BLaER1 treated with 17β-estradiol and CSF1 and Interleukin-3, amounts not matched to agents 10 nM and 100 nM (cell line): Measurements from ENCODE around the gene OTP.

ENCODE experiments used
- H3K27ac ChIP-seq, 11 experiments: shearing (Covaris generic); formaldehyde crosslinking; 2 replicates each; pipeline ENCODE4 v1.8.1; 2022
- H3K27me3 ChIP-seq, 11 experiments: shearing (Covaris generic); formaldehyde crosslinking; 2 replicates each; pipeline ENCODE4 v1.8.1; 2022
- H3K36me3 ChIP-seq, 11 experiments: shearing (Covaris generic); formaldehyde crosslinking; 2 replicates each; pipeline ENCODE4 v1.8.1; 2022
- H3K4me1 ChIP-seq, 10 experiments: shearing (Covaris generic); formaldehyde crosslinking; 2 replicates each; pipeline ENCODE4 v1.8.1; 2022
- H3K4me2 ChIP-seq, 11 experiments: shearing (Covaris generic); formaldehyde crosslinking; 2 replicates each; pipeline ENCODE4 v1.8.1; 2022
- H3K4me3 ChIP-seq, 10 experiments: shearing (Covaris generic); formaldehyde crosslinking; 2 replicates each; pipeline ENCODE4 v1.8.1; 2022
- H3K9ac ChIP-seq, 11 experiments: shearing (Covaris generic); formaldehyde crosslinking; 2 replicates each; pipeline ENCODE4 v1.8.1; 2022
- H3K9me3 ChIP-seq, 11 experiments: shearing (Covaris generic); formaldehyde crosslinking; replicated peaks in 1 of 11; 2 replicates each; pipeline ENCODE4 v1.8.1; 2022
- H4K20me1 ChIP-seq, 11 experiments: shearing (Covaris generic); formaldehyde crosslinking; 2 replicates each; pipeline ENCODE4 v1.8.1; 2022
- Cebpa-rat ChIP-seq, 11 experiments: shearing (Covaris generic); IDR thresholded peaks; 2 replicates each; pipeline ENCODE4 v1.8.1; 2022

Gene OTP

GRCh38 chr5:77635917-77636640, 2.4 kb downstream of the OTP start:
- H3K36me3 ChIP-seq = no peaks in the 10 kb centered on the region
- H4K20me1 ChIP-seq = peaks cover 0 to 47% (median 20%) of the 10 kb centered on the region in 11 experiments; a peak in 15 of 22 replicates
- H3K27me3 ChIP-seq = peaks cover 100% of the 10 kb centered on the region in 11 experiments

GRCh38 chr5:77635067-77635916, 3.2 kb downstream of the OTP start:
- H4K20me1 ChIP-seq = peaks cover 0 to 44% (median 13%) of the 10 kb centered on the region in 11 experiments; a peak in 15 of 22 replicates
- TF ChIP-seq Cebpa-rat (IDR thresholded peaks at IDR 0.05) = no peak
- H3K27me3 ChIP-seq = peaks cover 100% of the 10 kb centered on the region in 11 experiments
- peaks cover 55 to 72% (median 65%) of the 10 kb centered on the region in 11 experiments for H3K9me3 ChIP-seq
- H3K36me3 ChIP-seq = no peaks in the 10 kb centered on the region
- H3K4me1 ChIP-seq = peaks cover 7 to 12% (median 9%) of the 10 kb centered on the region in 10 experiments; a peak in 17 of 20 replicates
- H3K27ac ChIP-seq = no peak overlapping the region
- H3K4me3 ChIP-seq = no peak overlapping the region
- no peak overlapping the region for H3K9ac ChIP-seq
- no peak overlapping the region for H3K4me2 ChIP-seq

More at GRCh38 chr5:77635917-77636640, 2.4 kb downstream of the OTP start:
- Histone ChIP-seq H3K9me3 (peaks cover 55 to 72% (median 61%) of the 10 kb centered on the region in 11 experiments), H3K4me1 (peaks cover 0 to 10% (median 3%) of the 10 kb centered on the region in 10 experiments; a peak in 9 of 20 replicates), H3K4me2 (no peak overlapping the region), H3K27ac (no peak overlapping the region), H3K4me3 (peak overlapping the region in 7 of 10 experiments; percentile 20 to 48 (median 24); a peak in 6 of 20 replicates), H3K9ac (no peak overlapping the region)
- TF ChIP-seq Cebpa-rat (IDR thresholded peaks at IDR 0.05) = no peak

- no peak overlapping the region for H3K4me2 ChIP-seq
- H3K4me1 ChIP-seq = peaks cover 7 to 12% (median 8%) of the 10 kb centered on the region in 10 experiments; a peak in 16 of 20 replicates
- peaks cover 100% of the 10 kb centered on the region in 11 experiments for H3K27me3 ChIP-seq
- peaks cover 64 to 78% (median 74%) of the 10 kb centered on the region in 11 experiments for H3K9me3 ChIP-seq
- H4K20me1 ChIP-seq = peaks cover 0 to 32% (median 3%) of the 10 kb centered on the region in 11 experiments; a peak in 12 of 22 replicates
- H3K36me3 ChIP-seq = no peaks in the 10 kb centered on the region
- no peak overlapping the region for H3K9ac ChIP-seq
- no peak for TF ChIP-seq Cebpa-rat (IDR thresholded peaks at IDR 0.05)
- H3K4me3 ChIP-seq = no peak overlapping the region
- no peak overlapping the region for H3K27ac ChIP-seq
Observed at GRCh38 chr5:77633709-77634108, 4.8 kb downstream of the OTP start.

GRCh38 chr5:77633207-77633675, 5.3 kb downstream of the OTP start:
- Histone ChIP-seq H3K27me3 (peaks cover 100% of the 10 kb centered on the region in 11 experiments), H3K36me3 (no peaks in the 10 kb centered on the region; a peak in 1 of 22 replicates), H3K4me1 (peaks cover 7 to 12% (median 8%) of the 10 kb centered on the region in 10 experiments; a peak in 16 of 20 replicates), H4K20me1 (peaks cover 0 to 31% (median 0%) of the 10 kb centered on the region in 11 experiments; a peak in 7 of 22 replicates), H3K27ac (no peak overlapping the region), H3K9ac (no peak overlapping the region), H3K4me2 (no peak overlapping the region), H3K4me3 (no peak overlapping the region), H3K9me3 (peaks cover 65 to 78% (median 73%) of the 10 kb centered on the region in 11 experiments)
- TF ChIP-seq Cebpa-rat (IDR thresholded peaks at IDR 0.05) = no peak

- Histone ChIP-seq H3K4me3 (no peak overlapping the region), H3K4me1 (peaks cover 7 to 12% (median 8%) of the 10 kb centered on the region in 10 experiments; a peak in 16 of 20 replicates), H3K4me2 (no peak overlapping the region), H3K9ac (no peak overlapping the region), H3K36me3 (no peaks in the 10 kb centered on the region; a peak in 1 of 22 replicates), H4K20me1 (peaks cover 0 to 31% (median 0%) of the 10 kb centered on the region in 11 experiments; a peak in 7 of 22 replicates), H3K9me3 (peaks cover 65 to 79% (median 74%) of the 10 kb centered on the region in 11 experiments), H3K27me3 (peaks cover 100% of the 10 kb centered on the region in 11 experiments), H3K27ac (no peak overlapping the region)
- TF ChIP-seq Cebpa-rat (IDR thresholded peaks at IDR 0.05) = no peak
Observed at GRCh38 chr5:77632526-77633206, 5.8 kb downstream of the OTP start.

GRCh38 chr5:77630114-77630680, 8.3 kb downstream of the OTP start:
- Histone ChIP-seq H3K4me2 (peak overlapping the region; percentile 72 to 86 (median 82)), H3K27ac (no peak overlapping the region), H3K9me3 (peaks cover 44 to 58% (median 53%) of the 10 kb centered on the region in 11 experiments), H3K4me3 (peak overlapping the region; percentile 46 to 66 (median 56)), H3K9ac (peak overlapping the region in 1 of 11 experiments; percentile 41; a peak in 2 of 22 replicates), H3K4me1 (peaks cover 7 to 12% (median 8%) of the 10 kb centered on the region in 10 experiments; a peak in 16 of 20 replicates), H3K27me3 (peaks cover 80 to 100% (median 92%) of the 10 kb centered on the region in 11 experiments), H4K20me1 (peaks cover 0 to 26% (median 0%) of the 10 kb centered on the region in 11 experiments; a peak in 7 of 22 replicates), H3K36me3 (no peaks in the 10 kb centered on the region; a peak in 1 of 22 replicates)
- TF ChIP-seq Cebpa-rat (IDR thresholded peaks at IDR 0.05) = no peak

GRCh38 chr5:77629509-77630113, 8.9 kb downstream of the OTP start:
- Histone ChIP-seq H3K9ac (no peak overlapping the region; a peak in 1 of 22 replicates), H3K9me3 (peaks cover 42 to 56% (median 52%) of the 10 kb centered on the region in 11 experiments), H3K4me1 (peaks cover 7 to 12% (median 8%) of the 10 kb centered on the region in 10 experiments; a peak in 16 of 20 replicates), H3K27me3 (peaks cover 74 to 98% (median 88%) of the 10 kb centered on the region in 11 experiments), H3K27ac (no peak overlapping the region), H3K4me3 (peak overlapping the region in 7 of 10 experiments; percentile 49 to 66 (median 56); a peak in 10 of 20 replicates), H4K20me1 (peaks cover 0 to 26% (median 0%) of the 10 kb centered on the region in 11 experiments; a peak in 7 of 22 replicates), H3K36me3 (no peaks in the 10 kb centered on the region; a peak in 1 of 22 replicates), H3K4me2 (peak overlapping the region in 3 of 11 experiments; percentile 25 to 86 (median 76); a peak in 4 of 22 replicates)
- no peak for TF ChIP-seq Cebpa-rat (IDR thresholded peaks at IDR 0.05)
